Pancreas (tissue), 10 donors: ENCODE data around the gene TNFAIP8L1. TPM values are rescaled to one million over a fixed set of nuclear protein-coding genes. Genes with fewer than 3 reads are reported as not detected.
"Not testable (repeated sequence)": the region's sequence is repeated elsewhere in the genome, so short reads cannot be mapped to it uniquely, and the experiment has no call there.

Source experiments
- ATAC-seq, 4 donors: fragments of 200-7000 bp; cut with Tn5 transposase; one replicate each; pipeline versions ENCODE4 v1.8.0 to v1.9.1; 2020; ENCODE audit warnings: mild to moderate bottlenecking in 4 of 4, moderate library complexity in 4 of 4
- DNase-seq, 6 donors: peaks; one replicate each; pipeline ENCODE4 v3.0.0-alpha.2; 2020
- FAIRE-seq: peaks from 2 replicates; lab custom pipeline; 2012; peaks lifted over from hg19 to GRCh38; lab: Jason Lieb, UNC
- H3K27ac ChIP-seq, 4 donors: fragments of 200-600 bp; sonication (generic); 1 replicate in 3 of 4; 2 replicates in 1 of 4; pipeline versions ENCODE4 v1.5.0 to v1.8.0; 2020
- H3K27me3 ChIP-seq, 4 donors: fragments of 200-600 bp; one replicate each; pipeline ENCODE4 v1.8.0; 2021
- H3K36me3 ChIP-seq, 3 donors: fragments of 200-600 bp; sonication (generic) in 1 of 3; one replicate each; pipeline versions ENCODE4 v1.5.0 to v1.8.0; 2020 to 2021
- H3K4me1 ChIP-seq, 3 donors: fragments of 200-600 bp; one replicate each; pipeline ENCODE4 v1.8.0; 2021
- H3K4me3 ChIP-seq, 4 donors: fragments of 200-600 bp; sonication (generic) in 2 of 4; one replicate each; pipeline versions ENCODE4 v1.5.0 to v1.8.0; 2020 to 2021
- H3K9me3 ChIP-seq, 4 donors: fragments of 200-600 bp; one replicate each; pipeline ENCODE4 v1.8.0; 2021
- WGBS, 2 donors: extraction: QIAGEN DNeasy Blood & Tissue Kit; methylation state at CpG; one replicate each; pipeline ENCODE4 v1.1.7; 2013; 5-methylcytosine and 5-hydroxymethylcytosine counted together
- intact Hi-C, 3 donors: fragments of 100-400 bp; cut with DNase I; formaldehyde crosslinking; loops; one replicate each; pipeline versions ENCODE4 v1.11.1 to v1.14.2; 2022
- polyA plus RNA-seq, 2 donors: library from polyadenylated mRNA; stranded (reverse); fragments of 200-250 nt; gene quantifications; one replicate each; pipeline ENCODE4 v1.2.3, GENCODE V29; 2013
- total RNA-seq, 6 donors: library from RNA; stranded (reverse); fragmentation: NEBNext Ultra II Directional in 4 of 6; extraction: Animal tissue kit (Norgen Biotek cat#: 25700) in 4 of 6; gene quantifications; one replicate each; pipeline versions ENCODE4 v1.2.1 to v1.2.4, GENCODE V29; 2021 to 2023
- TF ChIP-seq, protein P1 (sequence below), 4 donors: fragments of 200-600 bp; sonication (generic) in 3 of 4; IDR thresholded peaks; one replicate each; pipeline versions ENCODE4 v1.5.0 to v1.8.0; 2021; ENCODE audit warnings: antibody characterized with exemption in 4 of 4
- donor health status: healthy with polysubstance abuse.
- donor health status: DM: no; HTN: no; CAD: no; lungs with moderate emphysema.
- donor health status: DM: no; HTN: no; CAD: no.
- donor health status: control.
- donor health status: control.
- donor health status: Bipolar disorder and iron deficiency.
- donor health status: DM: yes; HTN: yes; CAD: no.
- donor health status: DM: no; HTN: no; CAD: no.
- donor health status: DM: no; HTN: no; CAD: no.
- donor health status: DM: yes; HTN: yes; CAD: no.

Gene TNFAIP8L1
- total and polyA plus RNA-seq, 8 donors: 1.2 to 3.6 (median 2.4) TPM

DNA sequence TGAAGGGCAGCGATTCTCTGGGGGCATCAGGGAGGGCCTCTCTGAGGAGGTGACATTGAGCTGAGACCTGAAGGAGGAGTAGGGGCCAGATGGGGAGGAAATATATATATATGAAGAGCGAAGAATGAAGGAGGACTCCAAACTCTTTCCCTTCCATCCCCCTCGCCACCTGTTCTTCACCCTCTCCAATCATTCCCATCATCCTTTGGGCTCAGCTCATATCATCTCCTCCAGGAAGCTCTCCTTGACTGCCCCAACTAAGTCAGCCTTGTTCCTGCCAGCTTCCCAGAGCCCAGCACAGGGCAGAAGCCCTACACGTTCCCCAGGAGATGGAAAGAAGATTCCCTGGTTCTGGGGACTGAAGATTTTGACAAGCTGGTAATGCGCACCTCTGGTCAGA lies 46.9 kb upstream of the TNFAIP8L1 start:
- intact Hi-C loops: no loop called here
- WGBS, 2 donors: 57 to 67% methylated on average over 5 of the region's 5 CpGs
- DNase-seq (no peak), ATAC-seq (no peak), FAIRE-seq (no peak)
- Histone ChIP-seq H3K27me3 (peaks cover 0 to 9% (median 1%) of the 10 kb centered on the region in 4 donors), H3K27ac (no peak overlapping the region), H3K4me1 (no peaks in the 10 kb centered on the region), H3K4me3 (no peak overlapping the region), H3K36me3 (no peaks in the 10 kb centered on the region), H3K9me3 (no peaks in the 10 kb centered on the region)
- TF ChIP-seq, protein P1, sequence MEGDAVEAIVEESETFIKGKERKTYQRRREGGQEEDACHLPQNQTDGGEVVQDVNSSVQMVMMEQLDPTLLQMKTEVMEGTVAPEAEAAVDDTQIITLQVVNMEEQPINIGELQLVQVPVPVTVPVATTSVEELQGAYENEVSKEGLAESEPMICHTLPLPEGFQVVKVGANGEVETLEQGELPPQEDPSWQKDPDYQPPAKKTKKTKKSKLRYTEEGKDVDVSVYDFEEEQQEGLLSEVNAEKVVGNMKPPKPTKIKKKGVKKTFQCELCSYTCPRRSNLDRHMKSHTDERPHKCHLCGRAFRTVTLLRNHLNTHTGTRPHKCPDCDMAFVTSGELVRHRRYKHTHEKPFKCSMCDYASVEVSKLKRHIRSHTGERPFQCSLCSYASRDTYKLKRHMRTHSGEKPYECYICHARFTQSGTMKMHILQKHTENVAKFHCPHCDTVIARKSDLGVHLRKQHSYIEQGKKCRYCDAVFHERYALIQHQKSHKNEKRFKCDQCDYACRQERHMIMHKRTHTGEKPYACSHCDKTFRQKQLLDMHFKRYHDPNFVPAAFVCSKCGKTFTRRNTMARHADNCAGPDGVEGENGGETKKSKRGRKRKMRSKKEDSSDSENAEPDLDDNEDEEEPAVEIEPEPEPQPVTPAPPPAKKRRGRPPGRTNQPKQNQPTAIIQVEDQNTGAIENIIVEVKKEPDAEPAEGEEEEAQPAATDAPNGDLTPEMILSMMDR (IDR thresholded peaks at IDR 0.05): no peak

DNA sequence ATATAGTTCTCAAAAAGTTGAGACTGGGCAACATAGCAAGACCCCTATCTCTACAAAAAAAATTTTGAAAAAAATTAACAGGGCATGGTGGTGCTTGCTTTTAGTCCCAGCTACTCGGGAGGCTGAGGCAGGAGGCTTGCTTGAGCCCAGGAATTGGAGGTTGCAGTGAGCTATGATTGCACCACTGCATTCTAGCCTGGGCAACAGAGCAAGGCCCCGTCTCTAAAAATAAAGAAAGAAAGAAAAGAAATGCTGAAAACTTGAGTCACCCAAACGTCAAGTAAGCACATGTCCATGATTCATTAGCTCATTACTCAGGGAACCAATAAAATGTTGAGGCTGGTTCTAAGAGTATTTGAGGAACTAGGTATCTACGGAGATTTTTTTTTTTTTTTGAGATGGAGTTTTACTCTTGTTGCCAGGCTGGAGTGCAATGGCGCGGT lies 45.9 kb upstream of the TNFAIP8L1 start:
- H3K36me3 ChIP-seq: no peaks in the 10 kb centered on the region
- ATAC-seq (peak in 1 of 4 donors; percentile 37), FAIRE-seq (no peak), DNase-seq (no peak)
- no peak overlapping the region for H3K27ac ChIP-seq
- 55 to 67% methylated on average over 6 of the region's 6 CpGs for WGBS, 2 donors
- H3K27me3 ChIP-seq: peaks cover 0 to 9% (median 1%) of the 10 kb centered on the region in 4 donors
- intact Hi-C loops: no loop called here
- no peaks in the 10 kb centered on the region for H3K9me3 ChIP-seq
- TF ChIP-seq, protein P1 (IDR thresholded peaks at IDR 0.05): no peak
- no peaks in the 10 kb centered on the region for H3K4me1 ChIP-seq
- H3K4me3 ChIP-seq: no peak overlapping the region

DNA sequence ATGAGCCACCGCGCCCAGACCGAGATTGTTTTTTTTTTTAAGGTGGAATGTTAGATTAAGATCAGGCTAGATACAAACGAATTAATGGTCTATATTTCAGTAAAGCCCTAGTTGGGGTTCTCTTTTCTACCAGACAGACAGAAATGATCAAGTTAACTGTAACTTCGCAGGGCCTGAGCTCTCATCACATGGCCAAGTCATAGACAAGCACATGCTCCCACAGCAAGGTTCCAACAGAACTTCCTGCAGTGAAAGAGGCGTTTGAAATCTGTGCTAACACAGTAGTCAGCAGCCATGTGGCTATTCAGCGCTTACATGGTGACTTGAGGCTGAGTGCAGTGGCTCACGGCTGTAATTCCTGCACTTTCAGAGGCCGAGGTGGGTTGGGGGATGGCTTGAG lies 45.1 kb upstream of the TNFAIP8L1 start:
- TF ChIP-seq, protein P1 (IDR thresholded peaks at IDR 0.05): no peak
- H3K27me3 ChIP-seq: peaks cover 0 to 9% (median 1%) of the 10 kb centered on the region in 4 donors
- no peak overlapping the region for H3K4me3 ChIP-seq
- no peaks in the 10 kb centered on the region for H3K36me3 ChIP-seq
- 52 to 57% methylated on average over 9 of the region's 9 CpGs for WGBS, 2 donors
- ATAC-seq (no peak), DNase-seq (no peak), FAIRE-seq (no peak)
- H3K9me3 ChIP-seq: no peaks in the 10 kb centered on the region
- intact Hi-C loops: no loop called here
- no peaks in the 10 kb centered on the region for H3K4me1 ChIP-seq
- H3K27ac ChIP-seq: no peak overlapping the region

DNA sequence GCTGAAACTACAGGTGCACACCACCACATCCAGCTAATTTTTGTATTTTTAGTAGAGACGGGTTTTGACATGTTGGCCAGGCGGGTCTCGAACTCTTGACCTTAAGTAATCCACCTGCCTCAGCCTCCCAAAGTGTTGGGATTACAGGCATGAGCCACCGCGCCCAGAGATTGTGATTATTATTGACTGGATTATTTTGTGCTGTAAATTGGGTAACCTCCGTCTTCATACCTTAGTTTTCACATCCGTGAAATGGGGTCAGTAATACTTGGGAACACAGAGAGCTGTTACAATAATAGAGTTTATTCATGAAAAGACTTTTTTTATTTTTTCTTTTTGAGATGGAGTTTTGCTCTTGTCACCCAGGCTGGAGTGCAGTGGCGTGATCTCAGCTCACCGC lies 44.2 kb upstream of the TNFAIP8L1 start:
- H3K36me3 ChIP-seq, FAIRE-seq, H3K4me3 ChIP-seq, ATAC-seq, intact Hi-C loops, H3K27ac ChIP-seq, H3K9me3 ChIP-seq, H3K4me1 ChIP-seq, DNase-seq, H3K27me3 ChIP-seq: not testable (repeated sequence)
- WGBS, 2 donors: 83 to 90% methylated on average over 9 of the region's 9 CpGs

DNA sequence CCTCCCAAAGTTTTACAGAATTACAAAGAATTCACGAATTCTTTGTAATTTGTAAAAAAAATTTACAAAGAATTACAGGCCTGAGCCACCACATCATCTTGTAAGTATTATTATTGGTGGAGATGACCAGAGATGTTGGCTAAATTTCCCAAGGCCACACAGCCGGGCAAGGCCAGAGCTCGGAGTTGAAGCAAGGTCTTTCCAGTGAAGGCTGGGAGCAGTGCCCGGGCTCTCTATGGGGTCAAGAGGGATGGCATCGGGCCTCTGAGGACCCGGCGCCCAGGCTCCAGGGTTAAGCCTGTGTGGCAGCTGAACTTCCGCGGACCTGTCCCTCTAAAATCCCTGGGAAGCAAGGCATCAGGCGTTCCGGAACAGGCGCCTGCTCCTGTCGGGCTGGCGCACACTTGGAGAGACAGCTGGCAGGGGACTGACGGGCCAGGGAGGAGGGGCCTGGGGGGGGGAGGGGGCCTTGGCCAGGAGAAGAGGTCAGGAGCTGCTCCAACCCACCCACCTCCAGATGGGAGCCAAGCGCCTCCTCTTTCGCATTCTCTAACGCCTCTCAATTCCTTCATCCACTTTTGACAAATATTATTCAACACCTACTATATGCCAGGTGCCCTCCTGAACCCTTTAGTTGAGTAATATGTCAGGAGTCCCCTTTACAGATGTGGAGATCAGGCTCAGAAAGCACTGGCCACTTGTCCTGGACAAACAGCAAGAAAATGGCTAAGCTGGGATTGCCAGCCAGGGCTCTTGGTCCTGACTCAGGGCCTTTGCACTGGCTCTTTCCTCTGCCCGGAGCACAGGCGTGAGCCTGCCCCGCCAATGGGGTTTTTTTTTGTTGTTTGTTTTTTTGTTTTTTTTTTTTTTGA lies 43.0 kb upstream of the TNFAIP8L1 start:
- H3K27ac ChIP-seq: no peak overlapping the region
- no peaks in the 10 kb centered on the region for H3K36me3 ChIP-seq
- no peaks in the 10 kb centered on the region for H3K9me3 ChIP-seq
- FAIRE-seq (no peak), DNase-seq (no peak), ATAC-seq (peak in 1 of 4 donors; percentile 40)
- H3K4me1 ChIP-seq: no peaks in the 10 kb centered on the region
- H3K27me3 ChIP-seq: peaks cover 0 to 9% (median 1%) of the 10 kb centered on the region in 4 donors
- no peak overlapping the region for H3K4me3 ChIP-seq
- 22 to 32% methylated on average over 15 to 21 of the region's 21 CpGs for WGBS, 2 donors
- TF ChIP-seq, protein P1 (IDR thresholded peaks at IDR 0.05): no peak
- intact Hi-C loops: no loop called here
